Peyer's patch (tissue), 4 donors: ENCODE results near the gene RUNX1.

Experiments used
- POLR2A ChIP-seq, 2 donors: fragments of 450-650 bp; IDR thresholded peaks; one replicate each; pipeline ENCODE4 v1.5.1; 2017; ENCODE audit warnings: antibody characterized with exemption in 2 of 2, mild to moderate bottlenecking in 2 of 2, moderate library complexity in 2 of 2
- TF ChIP-seq, protein P1 (sequence below), 6 experiments: fragments of 450-650 bp in 4 of 6; fragments of 200-600 bp in 2 of 6; sonication (generic) in 1 of 6; IDR thresholded peaks; one replicate each; pipeline ENCODE4 v1.5.1; 2017 to 2019; ENCODE audit warnings: antibody characterized with exemption in 6 of 6, mild to moderate bottlenecking in 3 of 6, moderate library complexity in 1 of 6

DNA sequence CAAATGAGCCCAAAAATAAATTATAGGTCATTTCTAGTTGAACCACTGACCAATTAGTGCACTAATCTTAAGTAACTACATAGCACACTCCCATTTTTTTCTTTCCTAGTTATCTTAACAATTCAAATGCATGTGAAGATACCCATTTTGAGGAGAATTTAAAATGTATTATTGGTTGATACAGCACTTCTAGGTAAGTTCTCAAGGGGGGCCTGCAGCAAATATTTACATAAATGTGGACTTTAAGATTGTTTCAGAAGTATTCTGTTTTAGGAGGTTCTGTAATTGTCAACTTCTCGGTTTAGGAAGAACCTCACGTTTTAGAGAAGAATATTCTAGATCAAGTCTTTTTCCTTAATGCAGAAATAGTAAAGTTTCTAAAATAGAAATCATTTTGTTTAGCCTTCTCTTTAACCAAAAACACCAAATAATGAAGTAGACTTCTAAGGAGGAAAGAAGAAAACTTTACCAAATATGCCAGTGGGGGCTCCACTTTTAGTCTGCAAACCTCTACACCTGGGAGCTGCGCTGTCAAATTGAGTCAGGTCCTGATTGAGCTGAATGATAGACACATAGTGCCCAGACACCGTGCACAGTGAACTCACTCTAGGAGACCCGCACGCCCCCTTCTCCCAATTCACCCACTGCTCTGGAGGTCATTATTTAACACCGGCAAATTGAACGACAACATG lies 144.4 kb downstream of the RUNX1 start:
- no peak for TF ChIP-seq POLR2A (IDR thresholded peaks at IDR 0.05)
- TF ChIP-seq, protein P1, sequence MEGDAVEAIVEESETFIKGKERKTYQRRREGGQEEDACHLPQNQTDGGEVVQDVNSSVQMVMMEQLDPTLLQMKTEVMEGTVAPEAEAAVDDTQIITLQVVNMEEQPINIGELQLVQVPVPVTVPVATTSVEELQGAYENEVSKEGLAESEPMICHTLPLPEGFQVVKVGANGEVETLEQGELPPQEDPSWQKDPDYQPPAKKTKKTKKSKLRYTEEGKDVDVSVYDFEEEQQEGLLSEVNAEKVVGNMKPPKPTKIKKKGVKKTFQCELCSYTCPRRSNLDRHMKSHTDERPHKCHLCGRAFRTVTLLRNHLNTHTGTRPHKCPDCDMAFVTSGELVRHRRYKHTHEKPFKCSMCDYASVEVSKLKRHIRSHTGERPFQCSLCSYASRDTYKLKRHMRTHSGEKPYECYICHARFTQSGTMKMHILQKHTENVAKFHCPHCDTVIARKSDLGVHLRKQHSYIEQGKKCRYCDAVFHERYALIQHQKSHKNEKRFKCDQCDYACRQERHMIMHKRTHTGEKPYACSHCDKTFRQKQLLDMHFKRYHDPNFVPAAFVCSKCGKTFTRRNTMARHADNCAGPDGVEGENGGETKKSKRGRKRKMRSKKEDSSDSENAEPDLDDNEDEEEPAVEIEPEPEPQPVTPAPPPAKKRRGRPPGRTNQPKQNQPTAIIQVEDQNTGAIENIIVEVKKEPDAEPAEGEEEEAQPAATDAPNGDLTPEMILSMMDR (IDR thresholded peaks at IDR 0.05): no peak
